Lung (tissue), 12 donors: ENCODE measurements around the gene RASL10A. TPM values are rescaled to one million over a fixed set of nuclear protein-coding genes. Genes with fewer than 3 reads are reported as not detected.
A peak's percentile ranks its signal among the peaks of the same experiment; 100 is the strongest.

Experiments used
- ATAC-seq: fragments of 200-7000 bp; cut with Tn5 transposase; one replicate; pipeline ENCODE4 v1.9.1; 2020; ENCODE audit warnings: moderate number of reproducible peaks; ENCODE audit not compliant: insufficient read depth, low FRiP score
- DNase-seq, 3 donors: peaks; one replicate each; pipeline ENCODE4 v3.0.0-alpha.2; 2013 to 2017
- H3K27ac ChIP-seq, 2 donors: one replicate each; pipeline ENCODE4 v1.5.1; 2013; ENCODE audit warnings: mild to moderate bottlenecking in 2 of 2, moderate library complexity in 2 of 2, control low read depth in 1 of 2, inconsistent platforms in 1 of 2, low read depth in 1 of 2, low read length in 1 of 2
- H3K27me3 ChIP-seq, 3 donors: one replicate each; pipeline ENCODE4 v1.5.1; 2013; ENCODE audit warnings: low read length in 2 of 3; ENCODE audit not compliant: control insufficient read depth in 3 of 3, insufficient read depth in 3 of 3
- H3K36me3 ChIP-seq, 4 donors: one replicate each; pipeline ENCODE4 v1.5.1; 2013; ENCODE audit warnings: low read length in 4 of 4, mild to moderate bottlenecking in 1 of 4, moderate library complexity in 1 of 4; ENCODE audit not compliant: control insufficient read depth in 4 of 4, insufficient read depth in 4 of 4
- H3K4me1 ChIP-seq, 5 donors: one replicate each; pipeline ENCODE4 v1.5.1; 2013; ENCODE audit warnings: low read length in 5 of 5, mild to moderate bottlenecking in 2 of 5, moderate library complexity in 1 of 5; ENCODE audit not compliant: control insufficient read depth in 5 of 5, insufficient read depth in 5 of 5
- H3K4me3 ChIP-seq: one replicate; pipeline ENCODE4 v1.5.1; 2013; ENCODE audit warnings: mild to moderate bottlenecking, control low read depth, moderate library complexity
- H3K9ac ChIP-seq, 2 donors: one replicate each; pipeline ENCODE4 v1.5.1; 2013; ENCODE audit warnings: low read length in 2 of 2, control low read depth in 1 of 2; ENCODE audit not compliant: insufficient read depth in 1 of 2
- H3K9me3 ChIP-seq, 4 donors: one replicate each; pipeline ENCODE4 v1.5.1; 2013; ENCODE audit warnings: low read length in 3 of 4, mild to moderate bottlenecking in 1 of 4, moderate library complexity in 1 of 4; ENCODE audit not compliant: control insufficient read depth in 4 of 4, insufficient read depth in 3 of 4
- WGBS, 2 donors: extraction: QIAGEN DNeasy Blood & Tissue Kit; methylation state at CpG; one replicate each; pipeline ENCODE4 v1.1.7; 2013; 5-methylcytosine and 5-hydroxymethylcytosine counted together
- polyA plus RNA-seq, 2 donors: library from polyadenylated mRNA; stranded (reverse); fragments of 200-250 nt; gene quantifications; one replicate each; pipeline ENCODE4 v1.2.1, GENCODE V29; 2013
- total RNA-seq, 2 donors: library from RNA; depleted of rRNA in 1 of 2; stranded (reverse); fragments of >200 nt in 1 of 2; gene quantifications; one replicate each; pipeline ENCODE4 v1.2.1, GENCODE V29; 2014 to 2021
- TF ChIP-seq, protein P1 (sequence below): IDR thresholded peaks from 2 replicates; pipeline ENCODE4 v1.5.1; 2012; ENCODE audit warnings: mild to moderate bottlenecking; ENCODE audit errors: control extremely low read depth, extremely low read depth
- donor health status: control.
- donor health status: control.
- donor health status: Bipolar disorder and iron deficiency.
- donor health status: healthy.
- donor health status: DM: yes; HTN: yes; CAD: no.

The RASL10A gene
- total and polyA plus RNA-seq, 4 donors = 0.71 to 3.3 (median 2.0) TPM; not detected in 1

DNA sequence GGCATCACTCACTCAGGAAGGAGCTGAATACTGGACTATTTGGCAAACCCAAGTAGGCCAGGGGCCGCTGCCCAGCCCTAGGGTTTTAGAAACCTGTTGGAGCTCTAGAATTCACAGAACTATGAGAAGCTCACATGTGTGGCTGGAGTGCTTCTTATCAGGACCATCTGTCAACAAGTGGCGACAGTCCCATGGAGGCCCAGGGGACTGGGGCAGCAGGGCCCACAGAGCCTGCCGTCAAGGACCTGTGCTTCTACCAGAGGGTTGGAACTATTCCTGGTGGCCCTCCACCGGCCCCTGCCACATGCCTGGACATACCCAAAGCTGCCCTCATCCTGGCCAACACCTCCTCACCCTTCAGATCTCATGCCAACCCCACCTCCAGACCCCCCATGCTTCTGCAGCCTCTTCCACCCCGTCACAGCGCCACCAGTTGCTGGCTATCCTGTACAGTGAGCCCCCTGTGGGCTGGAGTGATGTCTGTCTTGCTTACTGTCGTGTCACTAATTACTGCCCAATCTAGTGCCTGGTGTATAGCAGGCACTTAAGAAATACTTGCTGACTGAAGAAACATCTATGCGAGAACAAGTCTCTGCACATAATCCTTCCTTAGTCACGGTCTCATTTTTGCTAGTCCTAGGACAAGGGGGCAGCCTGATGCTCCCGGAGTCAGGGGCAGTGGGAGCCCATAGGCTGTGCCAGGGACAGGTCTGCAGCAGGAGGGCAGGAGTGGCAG is 27.2 kb upstream of the RASL10A start:
- Histone ChIP-seq H3K27me3 (no peaks in the 10 kb centered on the region), H3K4me1 (peaks cover 0 to 6% (median 0%) of the 10 kb centered on the region in 5 donors), H3K27ac (peak overlapping the region in 1 of 2 donors; percentile 16), H3K9me3 (no peaks in the 10 kb centered on the region), H3K36me3 (peaks cover 14 to 72% (median 29%) of the 10 kb centered on the region in 4 donors), H3K9ac (no peak overlapping the region), H3K4me3 (no peak overlapping the region)
- ATAC-seq (no peak), DNase-seq (peak in 2 of 3 donors; percentile 18 to 46)
- 72 to 76% methylated on average over 10 of the region's 10 CpGs for WGBS, 2 donors
- TF ChIP-seq, protein P1, sequence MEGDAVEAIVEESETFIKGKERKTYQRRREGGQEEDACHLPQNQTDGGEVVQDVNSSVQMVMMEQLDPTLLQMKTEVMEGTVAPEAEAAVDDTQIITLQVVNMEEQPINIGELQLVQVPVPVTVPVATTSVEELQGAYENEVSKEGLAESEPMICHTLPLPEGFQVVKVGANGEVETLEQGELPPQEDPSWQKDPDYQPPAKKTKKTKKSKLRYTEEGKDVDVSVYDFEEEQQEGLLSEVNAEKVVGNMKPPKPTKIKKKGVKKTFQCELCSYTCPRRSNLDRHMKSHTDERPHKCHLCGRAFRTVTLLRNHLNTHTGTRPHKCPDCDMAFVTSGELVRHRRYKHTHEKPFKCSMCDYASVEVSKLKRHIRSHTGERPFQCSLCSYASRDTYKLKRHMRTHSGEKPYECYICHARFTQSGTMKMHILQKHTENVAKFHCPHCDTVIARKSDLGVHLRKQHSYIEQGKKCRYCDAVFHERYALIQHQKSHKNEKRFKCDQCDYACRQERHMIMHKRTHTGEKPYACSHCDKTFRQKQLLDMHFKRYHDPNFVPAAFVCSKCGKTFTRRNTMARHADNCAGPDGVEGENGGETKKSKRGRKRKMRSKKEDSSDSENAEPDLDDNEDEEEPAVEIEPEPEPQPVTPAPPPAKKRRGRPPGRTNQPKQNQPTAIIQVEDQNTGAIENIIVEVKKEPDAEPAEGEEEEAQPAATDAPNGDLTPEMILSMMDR = no peak

- H3K4me3 ChIP-seq = no peak overlapping the region
- TF ChIP-seq, protein P1 = no peak
- 50 to 81% methylated on average over 6 of the region's 6 CpGs for WGBS, 2 donors
- ATAC-seq (no peak), DNase-seq (no peak)
- H3K27ac ChIP-seq = no peak overlapping the region
- H3K36me3 ChIP-seq = peaks cover 11 to 72% (median 29%) of the 10 kb centered on the region in 4 donors
- no peaks in the 10 kb centered on the region for H3K27me3 ChIP-seq
- H3K9ac ChIP-seq = no peak overlapping the region
- H3K9me3 ChIP-seq = no peaks in the 10 kb centered on the region
- peaks cover 0 to 6% (median 0%) of the 10 kb centered on the region in 5 donors for H3K4me1 ChIP-seq
Measured at GRCh38 chr22:29342177-29342576, 26.7 kb upstream of the RASL10A start.

DNA sequence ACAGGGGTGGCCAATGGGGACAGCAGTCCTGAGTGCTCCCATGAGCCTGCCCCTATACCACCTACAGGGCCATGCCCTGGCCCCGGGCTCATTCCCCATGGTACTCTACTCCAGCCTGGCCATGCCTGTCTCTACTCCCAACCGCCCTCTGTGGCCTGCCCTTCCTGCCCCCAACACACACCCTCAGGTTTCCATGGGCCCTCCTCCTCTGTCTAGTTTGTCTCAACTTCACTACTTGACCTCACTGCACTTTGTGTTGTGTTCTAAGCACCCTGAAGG is 26.3 kb upstream of the RASL10A start:
- H3K27me3 ChIP-seq = no peaks in the 10 kb centered on the region
- H3K4me3 ChIP-seq = no peak overlapping the region
- peaks cover 0 to 6% (median 0%) of the 10 kb centered on the region in 5 donors for H3K4me1 ChIP-seq
- TF ChIP-seq, protein P1 = no peak
- no peak for ATAC-seq
- no peak for DNase-seq
- H3K36me3 ChIP-seq = peaks cover 8 to 72% (median 28%) of the 10 kb centered on the region in 4 donors
- no peak overlapping the region for H3K9ac ChIP-seq
- no peak overlapping the region for H3K27ac ChIP-seq
- no peaks in the 10 kb centered on the region for H3K9me3 ChIP-seq
- 90 to 100% methylated on average over 2 of the region's 2 CpGs for WGBS, 2 donors
